Prostate gland (tissue), 2 donors: ENCODE data around the gene CCDC78. TPM values are rescaled to one million over a fixed set of nuclear protein-coding genes. Genes with fewer than 3 reads are reported as not detected.

Source experiments
- DNase-seq: peaks from one replicate; pipeline ENCODE4 v3.0.0-alpha.2; 2019; ENCODE audit warnings: low spot score
- H3K27ac ChIP-seq, 2 donors: fragments of 200-600 bp; sonication (generic); 2 replicates each; pipeline ENCODE4 v1.5.1; 2017 to 2019
- H3K27me3 ChIP-seq: fragments of 200-600 bp; sonication (generic); replicated peaks from 2 replicates; pipeline ENCODE4 v1.5.1; 2019; ENCODE audit not compliant: insufficient read depth
- H3K36me3 ChIP-seq, 2 donors: fragments of 200-600 bp; sonication (generic); 1 replicate in 1 of 2; 2 replicates in 1 of 2; pipeline versions ENCODE4 v1.5.1 to v1.8.1; 2017 to 2019
- H3K4me1 ChIP-seq: fragments of 200-600 bp; sonication (generic); replicated peaks from 2 replicates; pipeline ENCODE4 v1.5.1; 2019
- H3K4me3 ChIP-seq, 2 donors: fragments of 200-600 bp; sonication (generic); 2 replicates each; pipeline ENCODE4 v1.5.1; 2017 to 2019
- H3K9me3 ChIP-seq: fragments of 200-600 bp; sonication (generic); 2 replicates; pipeline ENCODE4 v1.5.1; 2017
- POLR2A ChIP-seq: fragments of 450-650 bp; IDR thresholded peaks from one replicate; pipeline ENCODE4 v1.6.1; 2016; ENCODE audit warnings: antibody characterized with exemption, mild to moderate bottlenecking
- POLR2AphosphoS5 ChIP-seq: sonication (generic); formaldehyde crosslinking; IDR thresholded peaks from one replicate; pipeline ENCODE4 v1.6.1; 2017; ENCODE audit warnings: antibody characterized with exemption
- WGBS: methylation state at CpG from one replicate; pipeline ENCODE4 v1.1.5; 2018; 5-methylcytosine and 5-hydroxymethylcytosine counted together
- intact Hi-C: fragments of 100-400 bp; cut with DNase I; formaldehyde crosslinking; loops from one replicate; pipeline ENCODE4 v1.14.2; 2022
- total RNA-seq, 2 donors: library from RNA; depleted of rRNA; stranded (reverse); fragments of >200 nt; gene quantifications; one replicate each; pipeline ENCODE4 v1.1.0, GENCODE V29; 2016
- TF ChIP-seq, protein P1 (sequence below), 4 experiments: fragments of 200-600 bp in 2 of 4; fragments of 450-650 bp in 2 of 4; sonication (generic) in 2 of 4; IDR thresholded peaks; 1 replicate in 3 of 4; 2 replicates in 1 of 4; pipeline ENCODE4 v1.5.1; 2016 to 2019; ENCODE audit warnings: antibody characterized with exemption in 4 of 4, mild to moderate bottlenecking in 2 of 4, moderate library complexity in 2 of 4

CCDC78 gene
- total RNA-seq, 2 donors from 2014 or later = 2.3 to 3.0 TPM

DNA sequence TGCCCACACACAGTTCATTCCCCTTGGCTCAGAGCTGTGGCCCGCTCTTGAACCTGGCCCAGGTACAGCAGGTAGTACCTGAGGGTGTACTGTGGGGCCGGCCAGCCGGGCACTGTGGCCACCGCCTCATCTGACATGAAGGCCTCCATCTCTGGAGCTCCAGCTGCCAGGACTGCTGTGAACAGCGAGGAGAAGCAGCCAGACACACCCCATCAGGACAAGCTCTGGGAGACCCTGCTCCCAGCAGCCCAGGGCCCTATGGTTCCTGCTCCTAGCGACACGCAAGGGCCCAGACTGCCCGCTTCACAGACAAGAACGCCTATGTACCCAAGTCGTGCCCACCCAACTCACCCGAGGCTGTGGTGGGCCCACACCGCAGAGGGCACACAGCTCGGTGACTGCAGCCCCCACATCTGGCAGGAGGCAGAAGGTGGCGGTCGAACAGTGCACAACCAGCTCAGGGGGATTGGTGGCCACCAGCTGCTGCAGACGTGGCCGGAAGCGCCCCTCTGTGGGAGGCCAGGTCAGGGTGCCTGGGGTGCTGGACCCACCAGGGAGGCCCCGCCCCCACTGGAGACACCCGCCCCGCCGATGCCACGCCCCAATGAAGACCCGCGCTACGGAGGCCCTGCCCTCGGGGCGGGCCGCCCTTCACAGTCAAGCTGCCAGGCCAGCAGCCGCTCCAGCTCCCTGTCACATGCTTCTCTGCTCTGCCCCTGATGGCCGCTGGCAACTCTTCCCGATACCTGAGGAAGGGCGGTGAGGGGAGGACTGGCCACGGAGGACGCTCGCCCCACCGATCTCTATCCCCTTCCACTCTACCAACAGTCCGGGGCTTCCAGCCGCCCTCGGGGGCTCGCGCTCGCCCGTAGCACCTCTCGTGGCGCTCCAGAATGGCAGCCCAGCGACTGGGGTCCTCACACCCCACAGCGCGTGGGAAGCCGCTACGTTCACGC, 47.1 kb downstream of the CCDC78 start:
- no peak for TF ChIP-seq POLR2AphosphoS5
- TF ChIP-seq POLR2A = peak; percentile 10
- intact Hi-C loops = no loop called here
- H3K27me3 ChIP-seq = no peaks in the 10 kb centered on the region
- WGBS = 33% methylated on average over 31 of the region's 52 CpGs
- H3K27ac ChIP-seq = peak overlapping the region; percentile 88 to 93
- peak overlapping the region; percentile 25 to 82 for H3K4me3 ChIP-seq
- peak; percentile 68 for DNase-seq
- peaks cover 17% of the 10 kb centered on the region for H3K4me1 ChIP-seq
- peaks cover 7 to 10% of the 10 kb centered on the region in 2 donors for H3K36me3 ChIP-seq
- no peaks in the 10 kb centered on the region for H3K9me3 ChIP-seq

DNA sequence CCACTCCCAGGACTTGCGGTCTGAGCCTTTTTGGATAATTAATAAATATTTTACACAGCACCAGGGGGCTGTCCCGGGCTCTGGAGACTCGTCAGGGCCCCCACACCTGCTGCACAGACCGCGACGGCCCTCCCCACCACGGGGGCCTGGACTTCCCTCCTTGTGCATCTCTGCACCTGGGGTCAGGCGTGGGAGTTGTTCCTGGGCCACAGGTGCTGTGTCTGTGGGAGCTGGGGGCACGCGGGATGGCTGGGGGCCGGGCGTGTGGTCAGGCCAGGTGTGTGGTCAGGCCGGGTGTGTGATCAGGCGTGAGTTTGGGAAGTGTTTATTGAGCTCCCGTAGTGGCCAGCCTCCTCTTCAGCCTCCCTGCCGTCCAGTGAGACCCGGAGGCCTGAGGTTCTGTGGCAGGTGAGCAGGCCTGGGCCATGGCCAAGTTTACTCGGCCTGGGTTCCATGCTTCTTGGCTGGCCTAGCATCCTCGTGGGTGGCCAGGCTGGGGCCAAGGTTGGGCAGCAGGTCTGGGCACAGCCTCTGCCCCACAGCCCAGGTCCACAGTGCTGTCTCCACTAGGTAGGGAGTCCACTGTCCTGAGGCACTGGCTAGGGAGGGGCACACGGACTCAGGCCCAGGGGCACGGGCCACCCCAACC, 47.9 kb downstream of the CCDC78 start:
- no peak for DNase-seq
- H3K27me3 ChIP-seq = no peaks in the 10 kb centered on the region
- no peak overlapping the region for H3K27ac ChIP-seq
- no peak overlapping the region for H3K4me3 ChIP-seq
- WGBS = 59% methylated on average over 21 of the region's 21 CpGs
- intact Hi-C loops = no loop called here
- H3K4me1 ChIP-seq = peaks cover 12% of the 10 kb centered on the region
- no peaks in the 10 kb centered on the region for H3K9me3 ChIP-seq
- no peak for TF ChIP-seq POLR2AphosphoS5
- TF ChIP-seq POLR2A = no peak
- TF ChIP-seq, protein P1, sequence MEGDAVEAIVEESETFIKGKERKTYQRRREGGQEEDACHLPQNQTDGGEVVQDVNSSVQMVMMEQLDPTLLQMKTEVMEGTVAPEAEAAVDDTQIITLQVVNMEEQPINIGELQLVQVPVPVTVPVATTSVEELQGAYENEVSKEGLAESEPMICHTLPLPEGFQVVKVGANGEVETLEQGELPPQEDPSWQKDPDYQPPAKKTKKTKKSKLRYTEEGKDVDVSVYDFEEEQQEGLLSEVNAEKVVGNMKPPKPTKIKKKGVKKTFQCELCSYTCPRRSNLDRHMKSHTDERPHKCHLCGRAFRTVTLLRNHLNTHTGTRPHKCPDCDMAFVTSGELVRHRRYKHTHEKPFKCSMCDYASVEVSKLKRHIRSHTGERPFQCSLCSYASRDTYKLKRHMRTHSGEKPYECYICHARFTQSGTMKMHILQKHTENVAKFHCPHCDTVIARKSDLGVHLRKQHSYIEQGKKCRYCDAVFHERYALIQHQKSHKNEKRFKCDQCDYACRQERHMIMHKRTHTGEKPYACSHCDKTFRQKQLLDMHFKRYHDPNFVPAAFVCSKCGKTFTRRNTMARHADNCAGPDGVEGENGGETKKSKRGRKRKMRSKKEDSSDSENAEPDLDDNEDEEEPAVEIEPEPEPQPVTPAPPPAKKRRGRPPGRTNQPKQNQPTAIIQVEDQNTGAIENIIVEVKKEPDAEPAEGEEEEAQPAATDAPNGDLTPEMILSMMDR (IDR thresholded peaks at IDR 0.05) = no peak
- H3K36me3 ChIP-seq = peaks cover 7 to 14% of the 10 kb centered on the region in 2 donors

DNA sequence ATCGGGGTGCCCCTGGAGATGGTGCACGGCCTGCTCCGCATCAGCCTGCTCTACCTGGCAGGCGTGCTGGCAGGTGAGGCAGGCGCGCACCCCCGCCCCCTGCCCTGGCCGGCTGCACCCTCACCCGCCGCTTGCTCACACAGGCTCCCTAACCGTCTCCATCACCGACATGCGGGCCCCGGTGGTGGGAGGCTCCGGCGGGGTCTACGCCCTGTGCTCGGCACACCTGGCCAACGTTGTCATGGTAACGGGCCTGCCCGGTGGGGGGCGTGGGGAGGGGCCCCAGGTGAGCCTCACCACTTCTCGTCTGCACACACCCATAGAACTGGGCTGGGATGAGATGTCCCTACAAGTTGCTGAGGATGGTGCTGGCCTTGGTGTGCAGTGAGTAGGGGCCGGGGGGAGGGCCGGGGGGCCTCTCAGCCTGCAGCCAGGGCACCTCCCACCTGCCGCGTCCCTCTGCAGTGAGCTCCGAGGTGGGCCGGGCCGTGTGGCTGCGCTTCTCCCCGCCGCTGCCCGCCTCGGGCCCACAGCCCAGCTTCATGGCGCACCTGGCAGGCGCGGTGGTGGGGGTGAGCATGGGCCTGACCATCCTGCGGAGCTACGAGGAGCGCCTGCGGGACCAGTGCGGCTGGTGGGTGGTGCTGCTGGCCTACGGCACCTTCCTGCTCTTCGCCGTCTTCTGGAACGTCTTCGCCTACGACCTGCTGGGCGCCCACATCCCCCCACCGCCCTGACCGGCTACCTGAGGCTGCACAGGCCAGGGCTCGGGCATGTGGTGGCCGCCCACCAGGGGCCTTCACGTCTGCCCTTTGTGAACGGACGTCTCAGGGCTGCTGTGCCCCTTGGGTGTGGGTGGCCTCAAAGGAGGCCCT, 48.7 kb downstream of the CCDC78 start:
- intact Hi-C loops = no loop called here
- Histone ChIP-seq H3K4me3 (no peak overlapping the region), H3K36me3 (peaks cover 12 to 21% of the 10 kb centered on the region in 2 donors), H3K27ac (no peak overlapping the region), H3K9me3 (no peaks in the 10 kb centered on the region), H3K27me3 (no peaks in the 10 kb centered on the region), H3K4me1 (peaks cover 11% of the 10 kb centered on the region)
- 33% methylated on average over 55 of the region's 57 CpGs for WGBS
- TF ChIP-seq, protein P1 (IDR thresholded peaks at IDR 0.05) = no peak
- TF ChIP-seq POLR2A = no peak
- no peak for TF ChIP-seq POLR2AphosphoS5
- DNase-seq = no peak

DNA sequence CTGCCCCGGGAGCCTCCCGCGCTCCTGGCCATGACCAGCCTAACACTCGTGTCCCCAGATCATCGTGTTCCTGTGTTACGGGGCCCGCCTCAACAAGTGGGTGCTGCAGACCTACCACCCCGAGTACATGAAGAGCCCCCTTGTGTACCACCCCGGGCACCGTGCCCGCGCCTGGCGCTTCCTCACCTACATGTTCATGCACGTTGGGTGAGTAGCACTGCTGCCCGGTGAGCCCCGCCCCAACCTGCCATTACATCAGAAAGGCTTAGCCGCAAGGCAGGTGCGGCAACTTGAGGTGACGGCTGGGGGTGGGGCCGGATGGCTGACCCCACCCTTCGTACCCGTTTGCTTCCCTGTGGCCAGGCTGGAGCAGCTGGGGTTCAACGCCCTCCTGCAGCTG, 49.3 kb downstream of the CCDC78 start:
- Histone ChIP-seq H3K27me3 (no peaks in the 10 kb centered on the region), H3K9me3 (no peaks in the 10 kb centered on the region), H3K4me3 (no peak overlapping the region), H3K36me3 (peaks cover 12 to 21% of the 10 kb centered on the region in 2 donors), H3K27ac (peak overlapping the region in 1 of 2 donors; percentile 33), H3K4me1 (peaks cover 9% of the 10 kb centered on the region)
- peak; percentile 89 for DNase-seq
- WGBS = 36% methylated on average over 15 of the region's 23 CpGs
- intact Hi-C loops = no loop called here
- TF ChIP-seq, protein P1 (IDR thresholded peaks at IDR 0.05) = no peak
- TF ChIP-seq POLR2AphosphoS5 = peak; percentile 86
- peak; percentile 16 for TF ChIP-seq POLR2A

DNA sequence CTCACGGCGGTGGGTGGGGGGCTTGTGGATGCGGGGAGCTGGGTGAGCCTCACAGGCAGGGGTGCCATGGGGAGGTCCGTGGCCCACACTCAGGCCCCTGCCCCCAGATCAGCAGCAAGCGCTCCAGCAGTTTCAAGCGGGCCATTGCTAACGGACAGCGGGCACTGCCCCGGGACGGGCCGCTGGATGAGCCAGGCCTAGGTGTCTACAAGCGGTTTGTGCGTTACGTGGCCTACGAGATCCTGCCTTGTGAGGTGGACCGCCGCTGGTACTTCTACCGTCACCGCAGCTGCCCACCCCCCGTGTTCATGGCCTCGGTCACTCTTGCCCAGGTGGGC, 49.7 kb downstream of the CCDC78 start:
- H3K9me3 ChIP-seq = no peaks in the 10 kb centered on the region
- no peaks in the 10 kb centered on the region for H3K27me3 ChIP-seq
- WGBS = 50% methylated on average over 16 of the region's 21 CpGs
- no peak overlapping the region for H3K4me3 ChIP-seq
- DNase-seq = no peak
- intact Hi-C loops = no loop called here
- TF ChIP-seq, protein P1 (IDR thresholded peaks at IDR 0.05) = no peak
- TF ChIP-seq POLR2AphosphoS5 = no peak
- TF ChIP-seq POLR2A = no peak
- H3K36me3 ChIP-seq = peaks cover 14 to 22% of the 10 kb centered on the region in 2 donors
- H3K4me1 ChIP-seq = peaks cover 5% of the 10 kb centered on the region
- peak overlapping the region in 1 of 2 donors; percentile 33 for H3K27ac ChIP-seq
